Stimulated activated CD4-positive, alpha-beta T cell treated with anti-CD3 and anti-CD28 coated beads, Interleukin-1b, Interleukin-23, amount 100 ng/mL, for 4 hours (primary cell): ENCODE measurements around the gene AEN.

Source experiments
- DNase-seq, 2 donors: peaks; one replicate each; pipeline ENCODE4 v3.0.0-alpha.2; 2020; ENCODE audit warnings: low read depth in 2 of 2

The AEN gene, protein sequence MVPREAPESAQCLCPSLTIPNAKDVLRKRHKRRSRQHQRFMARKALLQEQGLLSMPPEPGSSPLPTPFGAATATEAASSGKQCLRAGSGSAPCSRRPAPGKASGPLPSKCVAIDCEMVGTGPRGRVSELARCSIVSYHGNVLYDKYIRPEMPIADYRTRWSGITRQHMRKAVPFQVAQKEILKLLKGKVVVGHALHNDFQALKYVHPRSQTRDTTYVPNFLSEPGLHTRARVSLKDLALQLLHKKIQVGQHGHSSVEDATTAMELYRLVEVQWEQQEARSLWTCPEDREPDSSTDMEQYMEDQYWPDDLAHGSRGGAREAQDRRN

DNA sequence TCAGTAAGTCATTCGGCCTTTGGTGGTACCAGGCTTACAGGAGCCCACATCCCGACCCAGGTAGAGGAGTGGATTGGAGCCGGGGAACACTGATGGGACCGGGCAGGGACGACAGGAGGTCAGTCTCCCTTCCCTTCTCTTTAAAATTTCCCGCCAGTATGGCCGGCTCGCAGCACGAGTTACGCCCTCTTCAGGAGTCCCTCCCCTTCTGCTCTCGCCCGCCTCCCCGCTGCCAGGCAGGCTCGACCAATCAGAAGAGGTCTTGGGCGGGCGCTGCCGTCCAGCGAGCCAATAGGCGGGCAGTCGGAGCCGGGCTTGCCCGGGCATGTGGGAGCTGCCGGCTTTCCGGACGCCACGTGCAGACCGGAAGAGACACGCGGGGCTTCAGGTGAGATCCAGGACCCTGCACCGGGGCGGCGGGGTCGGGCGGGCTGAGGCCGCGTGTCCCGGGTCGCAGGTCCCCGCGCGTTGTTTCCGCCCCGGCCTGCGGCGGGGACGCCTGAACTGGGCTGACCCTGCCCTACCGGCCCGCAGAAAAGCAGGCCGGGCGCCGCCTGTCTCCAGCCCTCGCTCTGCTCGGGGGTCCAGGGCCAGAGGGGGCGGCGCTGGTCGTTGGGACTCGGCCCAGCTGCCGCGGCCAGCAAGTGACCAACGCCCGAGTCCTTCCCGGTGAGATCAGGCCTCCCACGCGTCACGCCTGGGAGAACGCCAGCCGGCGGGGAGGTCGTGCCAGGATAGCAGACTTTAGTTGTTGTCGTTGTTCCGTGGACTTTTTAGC, at the start of gene AEN:
AEN (plus strand) TSS at position 346 of the 778 bp plus-strand sequence. CDS start 4,870 bp downstream, outside the sequence.
- peak; percentile 88 to 90 for DNase-seq

- no peak for DNase-seq
Observed at GRCh38 chr15:88571852-88572259, 49.3 kb upstream of the AEN start.

DNA sequence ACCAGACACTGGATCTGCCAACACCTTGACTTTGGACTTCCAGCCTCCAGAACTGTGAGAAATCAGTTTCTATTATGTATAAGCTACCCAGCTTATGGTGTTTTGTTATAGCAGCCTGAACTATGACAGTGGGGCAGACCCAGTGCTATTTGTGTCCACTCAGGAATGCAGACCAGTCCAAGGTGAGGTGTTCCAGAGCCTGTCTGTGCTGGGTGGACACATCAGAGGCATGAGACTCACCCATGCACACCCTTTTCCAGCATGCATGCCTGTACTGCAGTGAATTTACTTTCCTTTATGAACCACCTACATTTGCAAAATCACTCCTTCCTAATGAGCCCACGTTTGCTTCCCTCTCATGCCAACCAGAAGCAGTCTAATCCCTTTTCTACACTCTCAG, 47.1 kb upstream of the AEN start:
- DNase-seq: no peak

DNA sequence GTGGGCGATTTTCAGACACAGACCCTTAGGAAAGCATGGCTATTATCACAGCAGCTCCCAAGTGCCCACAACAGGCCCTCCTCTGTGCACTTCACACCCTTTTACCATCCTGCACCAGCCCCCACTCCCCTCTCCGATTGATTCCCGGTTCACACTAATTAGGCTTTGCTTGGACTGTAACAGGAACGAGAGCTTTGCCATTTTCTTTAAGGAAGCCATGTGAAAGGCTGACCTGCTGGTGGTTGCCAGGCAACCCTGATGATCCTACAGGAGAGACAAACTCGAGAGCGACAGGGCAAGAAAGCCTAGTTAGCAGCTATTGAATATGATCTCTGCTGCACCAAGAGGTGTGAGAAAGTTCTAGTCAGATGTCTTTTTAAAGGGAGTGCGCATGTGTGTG, 46.5 kb upstream of the AEN start:
- DNase-seq: no peak

- no peak for DNase-seq
Observed at GRCh38 chr15:88579322-88579721, 41.8 kb upstream of the AEN start.

DNA sequence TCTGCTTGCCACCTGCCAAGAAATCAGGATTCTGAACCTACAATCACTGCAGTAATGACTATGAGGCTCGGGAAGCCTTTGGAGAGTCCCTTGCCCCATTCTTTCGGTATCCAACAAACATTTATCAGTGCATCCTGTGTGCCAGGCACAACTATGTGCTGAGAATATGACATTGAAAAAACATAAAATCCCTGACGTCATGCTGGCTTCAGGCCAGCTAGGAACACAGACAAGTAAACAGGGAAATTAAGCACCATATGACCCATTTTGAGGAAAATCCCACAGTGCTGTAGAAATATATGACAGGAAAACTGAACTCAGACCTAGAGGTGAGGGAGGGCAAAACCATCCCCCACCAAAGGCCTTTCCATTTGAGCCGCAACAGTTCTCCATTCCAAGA, 40.6 kb upstream of the AEN start:
- no peak for DNase-seq

- no peak for DNase-seq
Observed at GRCh38 chr15:88586401-88587162, 34.6 kb upstream of the AEN start.

DNA sequence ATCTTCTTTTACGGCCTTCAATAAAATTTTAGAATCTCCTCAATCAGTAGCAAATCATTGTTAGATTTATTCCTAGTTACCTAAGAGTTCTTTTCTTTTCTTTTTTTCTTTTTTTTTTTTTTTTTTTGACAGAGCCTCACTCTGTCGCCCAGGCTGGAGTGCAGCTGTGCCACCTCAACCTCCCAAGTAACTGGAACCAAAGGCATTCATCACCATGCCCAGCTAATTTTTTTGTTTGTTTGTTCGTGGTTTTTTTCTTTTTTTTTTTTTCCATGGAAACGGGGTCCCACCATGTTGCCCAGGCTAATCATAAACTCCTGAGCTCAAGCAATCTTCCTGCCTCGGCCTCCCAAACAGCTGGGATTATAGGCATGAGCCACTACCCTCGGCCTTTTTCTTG, 30.4 kb upstream of the AEN start:
- no peak for DNase-seq

GRCh38 chr15:88591384-88591783, 29.8 kb upstream of the AEN start:
- DNase-seq: no peak

GRCh38 chr15:88603885-88604284, 17.3 kb upstream of the AEN start:
- no peak for DNase-seq

GRCh38 chr15:88604381-88605188, 16.6 kb upstream of the AEN start:
- no peak for DNase-seq

GRCh38 chr15:88605189-88606069, 15.7 kb upstream of the AEN start:
- peak in 1 of 2 donors; percentile 43 for DNase-seq

- no peak for DNase-seq
Observed at GRCh38 chr15:88606070-88606794, 14.9 kb upstream of the AEN start.

DNA sequence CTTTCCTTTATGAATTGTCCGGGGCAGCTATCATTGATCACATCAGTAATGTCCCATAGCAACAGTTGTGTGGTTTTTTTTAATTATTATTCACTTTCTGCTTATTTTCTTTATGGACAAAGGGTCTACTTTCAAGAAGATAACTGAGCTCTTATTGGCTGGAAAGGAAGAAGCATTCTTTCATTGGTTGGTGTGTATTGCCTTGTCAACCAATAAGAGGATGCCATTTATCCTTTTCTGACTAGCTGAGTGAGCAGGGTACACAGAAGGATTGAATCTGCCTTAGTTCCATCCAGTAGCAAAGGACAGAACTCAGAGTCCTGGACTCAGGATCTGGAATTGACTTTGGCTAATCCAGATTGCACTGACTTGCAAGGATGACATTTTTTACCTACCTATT, 13.2 kb upstream of the AEN start:
- DNase-seq: no peak

DNA sequence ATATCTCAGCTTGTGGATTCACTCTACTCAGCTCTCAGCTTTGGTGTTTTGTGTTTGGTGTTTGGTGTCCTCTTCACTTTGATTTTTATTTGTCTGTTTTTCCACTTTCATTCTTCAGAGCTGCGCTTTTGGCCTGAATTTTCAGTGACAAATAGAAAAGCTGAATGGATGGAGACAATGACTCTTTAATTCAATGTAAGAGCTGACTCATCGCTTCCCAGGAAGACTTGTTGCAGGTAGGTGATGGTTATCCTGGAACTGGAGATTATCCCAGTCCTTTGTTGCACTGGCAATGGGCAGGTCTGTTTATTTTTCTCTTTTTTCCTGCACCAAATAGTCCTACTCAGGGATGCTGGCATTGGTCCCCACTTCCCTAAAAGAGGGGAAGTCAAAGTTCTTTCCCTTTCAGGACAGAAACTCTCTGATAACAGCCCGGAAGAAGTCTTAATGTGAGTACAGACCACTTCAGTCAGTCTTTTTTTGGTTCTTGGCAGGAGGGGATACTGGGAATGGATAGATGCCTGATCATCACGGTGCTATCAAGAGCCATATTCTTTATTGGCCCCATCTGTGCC, 12.4 kb upstream of the AEN start:
- DNase-seq: no peak

DNA sequence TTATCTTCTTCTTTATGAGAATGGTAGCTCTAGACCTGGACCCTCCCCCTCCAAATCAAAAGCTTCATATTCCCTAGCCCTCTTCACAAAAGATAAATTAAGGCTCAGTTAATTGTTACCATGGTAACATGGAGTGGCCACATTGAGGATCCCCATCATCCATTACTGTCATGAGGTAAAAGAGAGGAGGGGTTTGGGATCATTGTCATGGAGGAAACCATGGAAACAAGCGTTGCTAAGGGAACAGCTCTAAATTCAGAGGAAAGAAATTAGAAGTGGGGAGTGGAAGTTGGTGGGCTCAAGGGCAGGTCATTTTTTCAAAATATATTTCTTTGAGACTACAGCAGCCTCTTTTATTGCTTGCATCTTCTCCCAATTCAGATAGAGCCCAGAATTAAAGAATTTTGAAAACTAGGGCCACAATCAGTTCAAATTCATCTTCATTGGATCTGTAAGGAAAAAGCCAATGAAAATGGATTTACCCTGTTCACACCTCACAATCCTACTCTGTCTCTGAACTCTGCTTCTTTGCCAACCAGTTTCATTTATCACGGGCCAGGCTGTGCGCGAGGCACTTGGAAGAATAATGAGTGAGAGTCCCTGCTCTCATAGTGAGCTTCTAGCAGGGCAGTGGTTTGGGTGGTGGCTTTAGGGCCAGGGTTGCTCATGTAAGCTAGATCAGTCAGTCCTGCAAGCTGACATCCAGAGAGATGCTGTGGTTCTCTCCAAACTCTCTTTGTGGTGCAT, 11.6 kb upstream of the AEN start:
- DNase-seq: no peak

GRCh38 chr15:88610701-88611231, 10.4 kb upstream of the AEN start:
- no peak for DNase-seq

DNA sequence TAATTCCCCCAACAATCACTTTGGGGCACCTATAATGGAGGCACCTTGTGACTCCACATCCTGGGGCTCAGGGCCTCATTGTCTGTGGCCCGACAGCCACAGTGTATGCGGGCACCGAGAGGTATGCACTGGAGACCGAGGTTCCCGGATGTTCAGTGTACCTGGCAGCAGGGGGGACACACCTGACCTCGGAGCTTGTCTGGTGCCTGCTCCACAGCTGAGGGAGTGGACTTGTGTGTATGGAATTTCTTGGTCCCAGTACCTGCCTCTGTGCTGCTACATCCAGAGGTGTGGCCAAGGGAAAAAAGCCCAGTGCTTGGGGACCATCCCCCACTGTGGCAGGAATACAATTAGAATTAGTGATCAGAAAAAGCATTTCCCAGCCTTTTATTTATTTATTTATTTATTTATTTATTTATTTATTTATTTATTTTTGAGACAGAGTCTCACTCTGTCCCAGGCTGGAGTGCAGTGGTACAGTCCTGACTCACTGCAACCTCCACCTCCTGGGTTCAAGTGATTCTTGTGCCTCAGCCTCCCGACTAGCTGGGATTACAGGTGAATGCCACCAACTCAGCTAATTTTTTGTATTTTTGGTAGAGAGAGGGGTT, 8.8 kb upstream of the AEN start:
- DNase-seq: no peak
